ENCODE results near the gene ST14.

DNA sequence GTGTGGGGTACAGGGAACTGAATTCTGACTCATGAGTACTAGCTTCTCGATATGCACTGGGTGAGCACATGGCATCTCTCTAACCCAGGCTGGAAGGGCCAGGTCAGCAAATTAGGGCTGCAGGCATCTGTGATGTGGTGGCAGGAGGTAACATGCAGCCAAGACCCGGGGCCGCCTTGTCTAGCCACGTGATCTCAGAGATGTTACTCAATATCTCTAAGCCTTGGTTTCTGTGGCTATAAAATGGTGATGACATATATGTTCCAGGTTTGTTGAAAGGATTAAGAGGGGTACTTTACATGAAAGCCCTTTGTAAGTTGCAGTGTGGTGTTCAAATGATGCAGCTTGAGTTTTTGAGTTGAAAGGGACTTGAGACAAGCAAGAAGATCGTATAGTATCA lies 3.2 kb downstream of the ST14 start:
- TF ChIP-seq JUND (IDR thresholded peaks at IDR 0.05) (no peak), ELF1 (IDR thresholded peaks at IDR 0.05) (no peak), ZBTB33 (IDR thresholded peaks at IDR 0.05; ENCODE audit: borderline replicate concordance, low read depth) (no peak), MAX (IDR thresholded peaks at IDR 0.05; ENCODE audit: low read depth) (no peak), RAD21 (IDR thresholded peaks at IDR 0.05; ENCODE audit: low read length) (no peak), USF2 (IDR thresholded peaks at IDR 0.05; ENCODE audit: borderline replicate concordance, low read depth, low read length) (no peak), SMC3 (IDR thresholded peaks at IDR 0.05; ENCODE audit: low read depth, low read length) (no peak), NRF1 (IDR thresholded peaks at IDR 0.05; ENCODE audit: low read depth, low read length) (no peak)
- TF ChIP-seq, protein P1, sequence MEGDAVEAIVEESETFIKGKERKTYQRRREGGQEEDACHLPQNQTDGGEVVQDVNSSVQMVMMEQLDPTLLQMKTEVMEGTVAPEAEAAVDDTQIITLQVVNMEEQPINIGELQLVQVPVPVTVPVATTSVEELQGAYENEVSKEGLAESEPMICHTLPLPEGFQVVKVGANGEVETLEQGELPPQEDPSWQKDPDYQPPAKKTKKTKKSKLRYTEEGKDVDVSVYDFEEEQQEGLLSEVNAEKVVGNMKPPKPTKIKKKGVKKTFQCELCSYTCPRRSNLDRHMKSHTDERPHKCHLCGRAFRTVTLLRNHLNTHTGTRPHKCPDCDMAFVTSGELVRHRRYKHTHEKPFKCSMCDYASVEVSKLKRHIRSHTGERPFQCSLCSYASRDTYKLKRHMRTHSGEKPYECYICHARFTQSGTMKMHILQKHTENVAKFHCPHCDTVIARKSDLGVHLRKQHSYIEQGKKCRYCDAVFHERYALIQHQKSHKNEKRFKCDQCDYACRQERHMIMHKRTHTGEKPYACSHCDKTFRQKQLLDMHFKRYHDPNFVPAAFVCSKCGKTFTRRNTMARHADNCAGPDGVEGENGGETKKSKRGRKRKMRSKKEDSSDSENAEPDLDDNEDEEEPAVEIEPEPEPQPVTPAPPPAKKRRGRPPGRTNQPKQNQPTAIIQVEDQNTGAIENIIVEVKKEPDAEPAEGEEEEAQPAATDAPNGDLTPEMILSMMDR (IDR thresholded peaks at IDR 0.05), result no peak

Measured in SK-N-SH (cell line).